ENCODE measurements around the gene CLDN3. TPM values are rescaled to one million over a fixed set of nuclear protein-coding genes. Genes with fewer than 3 reads are reported as not detected.

CLDN3 gene
- total and polyA plus RNA-seq, 9 of the 15 experiments (the other 6 are each of a cell fraction or from before 2014, with no cell fraction given), result 0.29 TPM; not detected in 8

GRCh38 chr7:73738612-73739386 is 31.3 kb downstream of the CLDN3 start, which contains the start of gene ABHD11 (continued):
- TF ChIP-seq THRAP3 (IDR thresholded peaks at IDR 0.05; ENCODE audit: borderline replicate concordance) (no peak), PRPF4 (IDR thresholded peaks at IDR 0.05; ENCODE audit: insufficient read depth, low read depth, low read length, poor library complexity, severe bottlenecking) (no peak), TARDBP (IDR thresholded peaks at IDR 0.05) (no peak), KAT8 (IDR thresholded peaks at IDR 0.05; ENCODE audit: low read depth) (no peak), ZHX1 (conservative IDR thresholded peaks at IDR 0.05; ENCODE audit: low read length) (no peak), EHMT2 (IDR thresholded peaks at IDR 0.05) (no peak), REST (IDR thresholded peaks at IDR 0.05; ENCODE audit: borderline replicate concordance) (peak; percentile 50), REST (CRISPR knock-in tag; IDR thresholded peaks at IDR 0.05; ENCODE audit: low read depth) (peak; percentile 83), ILK (tag; IDR thresholded peaks at IDR 0.05; ENCODE audit: borderline replicate concordance, low read depth) (no peak), RAD21 (CRISPR knock-in tag; conservative IDR thresholded peaks at IDR 0.05 in 1 of 2, IDR thresholded peaks at IDR 0.05 in 1 of 2) (peak; percentile 21 to 28; a peak in 3 of 4 replicates), ZNF165 (CRISPR knock-in tag; IDR thresholded peaks at IDR 0.05; ENCODE audit: borderline replicate concordance) (peak; percentile 77; the same call in 1 of the 2 replicates), RFX1 (IDR thresholded peaks at IDR 0.05) (no peak), CAMTA2 (CRISPR knock-in tag; conservative IDR thresholded peaks at IDR 0.05) (0 out of 2 replicates have a peak, but pooled peaks have one; percentile 37), CHD2 (IDR thresholded peaks at IDR 0.05; ENCODE audit: low read depth, low read length) (peak; percentile 95), FOXA3 (CRISPR knock-in tag; conservative IDR thresholded peaks at IDR 0.05 in 1 of 2, IDR thresholded peaks at IDR 0.05 in 1 of 2) (0 out of 4 replicates have a peak, but pooled peaks of 1 of the 2 experiments have one; percentile 3)
